ENCODE measurements around the gene CBX4. TPM values are rescaled to one million over a fixed set of nuclear protein-coding genes. Genes with fewer than 3 reads are reported as not detected.

Gene CBX4
- total RNA-seq, 1 experiment from 2014 or later: 53.5 TPM

- no peak overlapping the region for H3K9ac ChIP-seq (ENCODE audit: low read length)
- H3K4me3 ChIP-seq (ENCODE audit: low read length): no peak overlapping the region
- H2AFZ ChIP-seq (ENCODE audit: low read length): no peak overlapping the region
- no peaks in the 10 kb centered on the region for H3K9me2 ChIP-seq (replicated peaks; ENCODE audit: low read length)
- POLR2A ChIA-PET (ENCODE audit: unreplicated experiment): interaction anchor here (0.6 kb wide), 1 partner anchor 44 kb away, joined by 8 read pairs; no protein-coding TSS in a partner anchor
- no peaks in the 10 kb centered on the region for H3K36me3 ChIP-seq (ENCODE audit: low read depth, low read length)
- TF ChIP-seq, protein P1, sequence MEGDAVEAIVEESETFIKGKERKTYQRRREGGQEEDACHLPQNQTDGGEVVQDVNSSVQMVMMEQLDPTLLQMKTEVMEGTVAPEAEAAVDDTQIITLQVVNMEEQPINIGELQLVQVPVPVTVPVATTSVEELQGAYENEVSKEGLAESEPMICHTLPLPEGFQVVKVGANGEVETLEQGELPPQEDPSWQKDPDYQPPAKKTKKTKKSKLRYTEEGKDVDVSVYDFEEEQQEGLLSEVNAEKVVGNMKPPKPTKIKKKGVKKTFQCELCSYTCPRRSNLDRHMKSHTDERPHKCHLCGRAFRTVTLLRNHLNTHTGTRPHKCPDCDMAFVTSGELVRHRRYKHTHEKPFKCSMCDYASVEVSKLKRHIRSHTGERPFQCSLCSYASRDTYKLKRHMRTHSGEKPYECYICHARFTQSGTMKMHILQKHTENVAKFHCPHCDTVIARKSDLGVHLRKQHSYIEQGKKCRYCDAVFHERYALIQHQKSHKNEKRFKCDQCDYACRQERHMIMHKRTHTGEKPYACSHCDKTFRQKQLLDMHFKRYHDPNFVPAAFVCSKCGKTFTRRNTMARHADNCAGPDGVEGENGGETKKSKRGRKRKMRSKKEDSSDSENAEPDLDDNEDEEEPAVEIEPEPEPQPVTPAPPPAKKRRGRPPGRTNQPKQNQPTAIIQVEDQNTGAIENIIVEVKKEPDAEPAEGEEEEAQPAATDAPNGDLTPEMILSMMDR (conservative IDR thresholded peaks at IDR 0.05; ENCODE audit: low read depth, low read length): no peak
- TF ChIP-seq EZH2 (IDR thresholded peaks at IDR 0.05; ENCODE audit: low read length, unreplicated experiment) (no peak), EZH2phosphoT487 (IDR thresholded peaks at IDR 0.05; ENCODE audit: borderline replicate concordance, low read length) (no peak)
- no peaks in the 10 kb centered on the region for H3K9me3 ChIP-seq (ENCODE audit: low read length)
- ATAC-seq (no peak), DNase-seq (no peak)
- CTCF ChIA-PET: no interaction called here
- peaks cover 18% of the 10 kb centered on the region; the same call in 1 of the 2 replicates for H3K27me3 ChIP-seq (ENCODE audit: low read length)
- intact Hi-C loops (cut with micrococcal nuclease): no loop called here
- H3K4me2 ChIP-seq (ENCODE audit: low read length): no peak overlapping the region
- H3K27ac ChIP-seq (ENCODE audit: low read length): no peak overlapping the region
- H3K4me1 ChIP-seq (ENCODE audit: insufficient read depth, low read length): no peaks in the 10 kb centered on the region
- H3F3A ChIP-seq (ENCODE audit: low read length, unreplicated experiment): no peaks in the 10 kb centered on the region
- H4K20me1 ChIP-seq (ENCODE audit: low read length): no peaks in the 10 kb centered on the region
- no peaks in the 10 kb centered on the region for H3K79me2 ChIP-seq (ENCODE audit: low read length)
- no TSS peak for BruUV-seq (replicated peaks)
Observed at GRCh38 chr17:79862771-79863440, 23.7 kb upstream of the CBX4 start.

DNA sequence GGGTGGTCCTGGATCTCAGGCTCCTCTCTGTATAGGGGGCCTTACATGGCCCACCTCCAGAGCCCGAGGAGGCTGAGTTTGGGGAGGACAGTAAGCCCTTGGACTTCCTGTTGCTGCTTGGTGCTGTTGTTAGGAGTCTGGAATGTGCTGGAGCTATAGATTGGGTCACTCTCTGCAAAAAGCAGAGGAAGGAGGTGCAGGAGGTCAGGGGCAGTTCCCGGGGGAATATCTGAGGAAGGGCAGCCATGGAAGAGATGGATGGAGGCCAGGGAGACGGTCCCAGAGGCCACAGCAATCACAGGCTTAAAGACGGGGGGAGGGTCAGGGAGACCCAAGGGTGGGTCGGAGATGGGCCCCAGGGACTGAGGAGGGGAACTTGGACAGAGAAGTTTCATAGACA, 23.0 kb upstream of the CBX4 start:
- ATAC-seq (no peak), DNase-seq (no peak)
- Histone ChIP-seq H2AFZ (ENCODE audit: low read length) (no peak overlapping the region), H3K27ac (ENCODE audit: low read length) (no peak overlapping the region), H3K4me2 (ENCODE audit: low read length) (no peak overlapping the region), H3K9me3 (ENCODE audit: low read length) (no peaks in the 10 kb centered on the region), H3K9ac (ENCODE audit: low read length) (no peak overlapping the region), H3K79me2 (ENCODE audit: low read length) (no peaks in the 10 kb centered on the region), H4K20me1 (ENCODE audit: low read length) (no peaks in the 10 kb centered on the region), H3K9me2 (replicated peaks; ENCODE audit: low read length) (no peaks in the 10 kb centered on the region), H3K36me3 (ENCODE audit: low read depth, low read length) (no peaks in the 10 kb centered on the region), H3K4me1 (ENCODE audit: insufficient read depth, low read length) (no peaks in the 10 kb centered on the region), H3F3A (ENCODE audit: low read length, unreplicated experiment) (no peaks in the 10 kb centered on the region), H3K4me3 (ENCODE audit: low read length) (no peak overlapping the region), H3K27me3 (ENCODE audit: low read length) (peaks cover 18% of the 10 kb centered on the region; the same call in 1 of the 2 replicates)
- TF ChIP-seq EZH2phosphoT487 (IDR thresholded peaks at IDR 0.05; ENCODE audit: borderline replicate concordance, low read length): no peak
- TF ChIP-seq, protein P1 (conservative IDR thresholded peaks at IDR 0.05; ENCODE audit: low read depth, low read length): no peak
- TF ChIP-seq EZH2 (IDR thresholded peaks at IDR 0.05; ENCODE audit: low read length, unreplicated experiment): no peak
- CTCF ChIA-PET: no interaction called here
- BruUV-seq (replicated peaks): no TSS peak
- intact Hi-C loops (cut with micrococcal nuclease): no loop called here
- POLR2A ChIA-PET (ENCODE audit: unreplicated experiment): no interaction called here

All from PC-3 (cell line).